Measurements from ENCODE around the gene UCK2.

DNA sequence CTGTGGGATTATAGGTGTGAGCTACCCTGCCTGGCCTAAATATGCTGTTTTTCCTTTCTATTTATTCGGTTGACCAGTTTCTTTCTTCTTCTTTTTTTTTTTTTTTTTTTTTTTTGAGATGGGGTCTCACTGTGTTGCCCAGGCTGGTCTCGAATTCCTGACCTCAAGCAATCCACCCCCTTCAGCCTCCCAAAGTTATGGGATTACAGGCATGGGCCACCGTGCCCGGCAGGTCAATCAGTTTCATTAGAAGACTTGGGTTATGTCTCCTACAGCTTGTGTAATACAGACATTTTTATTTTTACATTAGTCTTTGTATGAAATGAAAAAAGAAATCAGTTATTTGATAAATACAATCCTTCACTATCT, 61.1 kb downstream of the UCK2 start:
- TF ChIP-seq RELA (IDR thresholded peaks at IDR 0.05; ENCODE audit: borderline replicate concordance, partially characterized antibody) (no peak), ETV6 (conservative IDR thresholded peaks at IDR 0.05 in 1 of 2, IDR thresholded peaks at IDR 0.05 in 1 of 2; ENCODE audit: borderline replicate concordance in 1 of 2, low read depth in 1 of 2) (no peak), CEBPB (IDR thresholded peaks at IDR 0.05; ENCODE audit: borderline replicate concordance in 1 of 2, low read depth in 2 of 2, low read length in 2 of 2) (no peak), EP300 (IDR thresholded peaks at IDR 0.05; ENCODE audit: borderline replicate concordance in 1 of 2, control insufficient read depth in 1 of 2, low read depth in 2 of 2, low read length in 2 of 2) (no peak), TARDBP (IDR thresholded peaks at IDR 0.05; ENCODE audit: borderline replicate concordance) (no peak), EGR1 (IDR thresholded peaks at IDR 0.05; ENCODE audit: borderline replicate concordance in 1 of 2, low read depth in 2 of 2, low read length in 2 of 2) (no peak), SP1 (IDR thresholded peaks at IDR 0.05; ENCODE audit: low read depth, low read length) (no peak), CREB1 (IDR thresholded peaks at IDR 0.05; ENCODE audit: low read depth) (no peak), ZSCAN29 (IDR thresholded peaks at IDR 0.05) (no peak)
- TF ChIP-seq, protein P1, sequence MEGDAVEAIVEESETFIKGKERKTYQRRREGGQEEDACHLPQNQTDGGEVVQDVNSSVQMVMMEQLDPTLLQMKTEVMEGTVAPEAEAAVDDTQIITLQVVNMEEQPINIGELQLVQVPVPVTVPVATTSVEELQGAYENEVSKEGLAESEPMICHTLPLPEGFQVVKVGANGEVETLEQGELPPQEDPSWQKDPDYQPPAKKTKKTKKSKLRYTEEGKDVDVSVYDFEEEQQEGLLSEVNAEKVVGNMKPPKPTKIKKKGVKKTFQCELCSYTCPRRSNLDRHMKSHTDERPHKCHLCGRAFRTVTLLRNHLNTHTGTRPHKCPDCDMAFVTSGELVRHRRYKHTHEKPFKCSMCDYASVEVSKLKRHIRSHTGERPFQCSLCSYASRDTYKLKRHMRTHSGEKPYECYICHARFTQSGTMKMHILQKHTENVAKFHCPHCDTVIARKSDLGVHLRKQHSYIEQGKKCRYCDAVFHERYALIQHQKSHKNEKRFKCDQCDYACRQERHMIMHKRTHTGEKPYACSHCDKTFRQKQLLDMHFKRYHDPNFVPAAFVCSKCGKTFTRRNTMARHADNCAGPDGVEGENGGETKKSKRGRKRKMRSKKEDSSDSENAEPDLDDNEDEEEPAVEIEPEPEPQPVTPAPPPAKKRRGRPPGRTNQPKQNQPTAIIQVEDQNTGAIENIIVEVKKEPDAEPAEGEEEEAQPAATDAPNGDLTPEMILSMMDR (IDR thresholded peaks at IDR 0.05 in 2 of 3, conservative IDR thresholded peaks at IDR 0.05 in 1 of 3; ENCODE audit: control insufficient read depth in 2 of 3, extremely low read depth in 1 of 3, insufficient read depth in 1 of 3, low read depth in 3 of 3, low read length in 3 of 3), result no peak
- TF ChIP-seq, protein P2, sequence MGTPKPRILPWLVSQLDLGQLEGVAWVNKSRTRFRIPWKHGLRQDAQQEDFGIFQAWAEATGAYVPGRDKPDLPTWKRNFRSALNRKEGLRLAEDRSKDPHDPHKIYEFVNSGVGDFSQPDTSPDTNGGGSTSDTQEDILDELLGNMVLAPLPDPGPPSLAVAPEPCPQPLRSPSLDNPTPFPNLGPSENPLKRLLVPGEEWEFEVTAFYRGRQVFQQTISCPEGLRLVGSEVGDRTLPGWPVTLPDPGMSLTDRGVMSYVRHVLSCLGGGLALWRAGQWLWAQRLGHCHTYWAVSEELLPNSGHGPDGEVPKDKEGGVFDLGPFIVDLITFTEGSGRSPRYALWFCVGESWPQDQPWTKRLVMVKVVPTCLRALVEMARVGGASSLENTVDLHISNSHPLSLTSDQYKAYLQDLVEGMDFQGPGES (IDR thresholded peaks at IDR 0.05), result no peak
- TF ChIP-seq, protein P3, sequence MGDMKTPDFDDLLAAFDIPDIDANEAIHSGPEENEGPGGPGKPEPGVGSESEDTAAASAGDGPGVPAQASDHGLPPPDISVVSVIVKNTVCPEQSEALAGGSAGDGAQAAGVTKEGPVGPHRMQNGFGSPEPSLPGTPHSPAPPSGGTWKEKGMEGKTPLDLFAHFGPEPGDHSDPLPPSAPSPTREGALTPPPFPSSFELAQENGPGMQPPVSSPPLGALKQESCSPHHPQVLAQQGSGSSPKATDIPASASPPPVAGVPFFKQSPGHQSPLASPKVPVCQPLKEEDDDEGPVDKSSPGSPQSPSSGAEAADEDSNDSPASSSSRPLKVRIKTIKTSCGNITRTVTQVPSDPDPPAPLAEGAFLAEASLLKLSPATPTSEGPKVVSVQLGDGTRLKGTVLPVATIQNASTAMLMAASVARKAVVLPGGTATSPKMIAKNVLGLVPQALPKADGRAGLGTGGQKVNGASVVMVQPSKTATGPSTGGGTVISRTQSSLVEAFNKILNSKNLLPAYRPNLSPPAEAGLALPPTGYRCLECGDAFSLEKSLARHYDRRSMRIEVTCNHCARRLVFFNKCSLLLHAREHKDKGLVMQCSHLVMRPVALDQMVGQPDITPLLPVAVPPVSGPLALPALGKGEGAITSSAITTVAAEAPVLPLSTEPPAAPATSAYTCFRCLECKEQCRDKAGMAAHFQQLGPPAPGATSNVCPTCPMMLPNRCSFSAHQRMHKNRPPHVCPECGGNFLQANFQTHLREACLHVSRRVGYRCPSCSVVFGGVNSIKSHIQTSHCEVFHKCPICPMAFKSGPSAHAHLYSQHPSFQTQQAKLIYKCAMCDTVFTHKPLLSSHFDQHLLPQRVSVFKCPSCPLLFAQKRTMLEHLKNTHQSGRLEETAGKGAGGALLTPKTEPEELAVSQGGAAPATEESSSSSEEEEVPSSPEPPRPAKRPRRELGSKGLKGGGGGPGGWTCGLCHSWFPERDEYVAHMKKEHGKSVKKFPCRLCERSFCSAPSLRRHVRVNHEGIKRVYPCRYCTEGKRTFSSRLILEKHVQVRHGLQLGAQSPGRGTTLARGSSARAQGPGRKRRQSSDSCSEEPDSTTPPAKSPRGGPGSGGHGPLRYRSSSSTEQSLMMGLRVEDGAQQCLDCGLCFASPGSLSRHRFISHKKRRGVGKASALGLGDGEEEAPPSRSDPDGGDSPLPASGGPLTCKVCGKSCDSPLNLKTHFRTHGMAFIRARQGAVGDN (IDR thresholded peaks at IDR 0.05), result no peak
- TF ChIP-seq, protein P4, sequence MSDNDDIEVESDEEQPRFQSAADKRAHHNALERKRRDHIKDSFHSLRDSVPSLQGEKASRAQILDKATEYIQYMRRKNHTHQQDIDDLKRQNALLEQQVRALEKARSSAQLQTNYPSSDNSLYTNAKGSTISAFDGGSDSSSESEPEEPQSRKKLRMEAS (IDR thresholded peaks at IDR 0.05; ENCODE audit: low read depth, low read length), result no peak
